ENCODE results near the gene FAM200C. TPM values are rescaled to one million over a fixed set of nuclear protein-coding genes. Genes with fewer than 3 reads are reported as not detected.

Gene FAM200C
- total RNA-seq, 2 donors from 2014 or later: 2.4 to 2.7 TPM

GRCh38 chr5:160363660-160364395 lies 36.0 kb downstream of the FAM200C start:
- Histone ChIP-seq H3K9ac (ENCODE audit: extremely low read depth, low read length, poor library complexity, severe bottlenecking) (no peak overlapping the region), H3K4me1 (ENCODE audit: control insufficient read depth, insufficient read depth, low read length) (no peaks in the 10 kb centered on the region), H3K27ac (ENCODE audit: low read depth, low read length) (peak overlapping the region; percentile 84), H3K4me3 (ENCODE audit: low read length) (no peak overlapping the region), H3K27me3 (ENCODE audit: control insufficient read depth, insufficient read depth, low read length, poor library complexity, severe bottlenecking) (peaks cover 2% of the 10 kb centered on the region), H3K9me3 (ENCODE audit: control insufficient read depth, low read length) (no peaks in the 10 kb centered on the region), H3K36me3 (ENCODE audit: control insufficient read depth, insufficient read depth, low read length) (no peaks in the 10 kb centered on the region)
- TF ChIP-seq CTCF (conservative IDR thresholded peaks at IDR 0.05): no peak
- WGBS, 2 experiments (ENCODE audit: insufficient coverage in 1 of 2, insufficient read length in 1 of 2): 77 to 84% methylated on average over 9 to 13 of the region's 13 CpGs
- DNase-seq: no peak
- no peak overlapping the region for H3K27ac Mint-ChIP-seq
- peaks cover 8% of the 10 kb centered on the region for H3K27me3 Mint-ChIP-seq (ENCODE audit: insufficient read depth)
- H3K36me3 Mint-ChIP-seq (ENCODE audit: low read depth): no peaks in the 10 kb centered on the region
- peaks cover 11% of the 10 kb centered on the region for H3K4me1 Mint-ChIP-seq
- H3K4me3 Mint-ChIP-seq: no peak overlapping the region
- no peaks in the 10 kb centered on the region for H3K9me3 Mint-ChIP-seq

GRCh38 chr5:160363211-160363610 lies 36.6 kb downstream of the FAM200C start:
- H3K4me3 Mint-ChIP-seq: no peak overlapping the region
- H3K36me3 Mint-ChIP-seq (ENCODE audit: low read depth): no peaks in the 10 kb centered on the region
- TF ChIP-seq CTCF (conservative IDR thresholded peaks at IDR 0.05): no peak
- no peak overlapping the region for H3K27ac Mint-ChIP-seq
- H3K9me3 ChIP-seq (ENCODE audit: control insufficient read depth, low read length): no peaks in the 10 kb centered on the region
- no peaks in the 10 kb centered on the region for H3K4me1 ChIP-seq (ENCODE audit: control insufficient read depth, insufficient read depth, low read length)
- no peak overlapping the region for H3K9ac ChIP-seq (ENCODE audit: extremely low read depth, low read length, poor library complexity, severe bottlenecking)
- H3K27me3 Mint-ChIP-seq (ENCODE audit: insufficient read depth): peaks cover 4% of the 10 kb centered on the region
- no peaks in the 10 kb centered on the region for H3K36me3 ChIP-seq (ENCODE audit: control insufficient read depth, insufficient read depth, low read length)
- H3K27ac ChIP-seq (ENCODE audit: low read depth, low read length): peak overlapping the region; percentile 84
- H3K4me1 Mint-ChIP-seq: peaks cover 11% of the 10 kb centered on the region
- H3K4me3 ChIP-seq (ENCODE audit: low read length): no peak overlapping the region
- H3K9me3 Mint-ChIP-seq: no peaks in the 10 kb centered on the region
- H3K27me3 ChIP-seq (ENCODE audit: control insufficient read depth, insufficient read depth, low read length, poor library complexity, severe bottlenecking): no peaks in the 10 kb centered on the region
- DNase-seq: no peak
- WGBS, 2 experiments (ENCODE audit: insufficient coverage in 1 of 2, insufficient read length in 1 of 2): 93 to 95% methylated on average over 3 of the region's 3 CpGs

DNA sequence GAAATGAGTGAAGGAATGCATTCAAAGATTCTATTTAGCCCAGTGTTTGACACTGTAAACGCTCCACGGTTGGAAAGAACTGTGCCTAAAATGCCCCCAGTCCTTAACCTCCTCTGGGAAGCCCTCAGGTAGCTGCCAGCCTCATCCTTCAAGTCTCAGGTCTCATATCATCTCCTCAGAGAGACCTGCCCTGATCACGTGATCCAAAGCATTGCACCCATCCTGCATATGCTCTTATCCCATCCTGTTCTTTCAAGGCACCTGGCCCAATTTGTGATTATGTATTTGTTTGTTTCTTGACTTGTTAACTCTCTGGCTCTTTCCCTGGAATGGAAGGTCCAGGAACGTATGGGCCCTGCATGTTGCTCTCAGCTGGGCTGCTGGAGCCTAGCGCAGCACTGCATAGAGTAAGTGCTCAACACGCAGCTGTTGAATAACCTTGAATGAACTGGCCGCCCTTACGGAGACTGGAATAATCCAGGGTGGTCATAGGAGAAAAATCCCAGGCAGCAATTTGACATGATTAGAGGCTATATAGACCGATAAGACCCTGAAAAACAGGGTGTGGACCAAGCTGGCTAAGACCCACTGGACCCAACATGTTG lies 38.1 kb downstream of the FAM200C start:
- H3K27me3 ChIP-seq (ENCODE audit: control insufficient read depth, insufficient read depth, low read length, poor library complexity, severe bottlenecking): no peaks in the 10 kb centered on the region
- no peak for TF ChIP-seq CTCF (conservative IDR thresholded peaks at IDR 0.05)
- Mint-ChIP-seq H3K9me3 (no peaks in the 10 kb centered on the region), H3K4me3 (no peak overlapping the region), H3K27me3 (ENCODE audit: insufficient read depth) (no peaks in the 10 kb centered on the region), H3K36me3 (ENCODE audit: low read depth) (no peaks in the 10 kb centered on the region), H3K4me1 (peaks cover 12% of the 10 kb centered on the region), H3K27ac (no peak overlapping the region)
- H3K9me3 ChIP-seq (ENCODE audit: control insufficient read depth, low read length): no peaks in the 10 kb centered on the region
- no peak overlapping the region for H3K4me3 ChIP-seq (ENCODE audit: low read length)
- no peak for DNase-seq
- 94 to 98% methylated on average over 8 to 9 of the region's 9 CpGs for WGBS, 2 experiments (ENCODE audit: insufficient coverage in 1 of 2, insufficient read length in 1 of 2)
- no peaks in the 10 kb centered on the region for H3K36me3 ChIP-seq (ENCODE audit: control insufficient read depth, insufficient read depth, low read length)
- no peak overlapping the region for H3K9ac ChIP-seq (ENCODE audit: extremely low read depth, low read length, poor library complexity, severe bottlenecking)
- no peaks in the 10 kb centered on the region for H3K4me1 ChIP-seq (ENCODE audit: control insufficient read depth, insufficient read depth, low read length)
- H3K27ac ChIP-seq (ENCODE audit: low read depth, low read length): no peak overlapping the region

All from endodermal cell (in vitro differentiated cells).